KBM-7 (cell line): Measurements from ENCODE around the gene PSME2.

Experiments
- DNase-seq: peaks from one replicate; pipeline ENCODE4 v3.0.0-alpha.2; 2015
- in situ Hi-C: fragments of 300-500 bp; cut with MboI; formaldehyde crosslinking; loops from 2 replicates; pipeline ENCODE4 v1.14.3; 2020; ENCODE audit warnings: low sequenced_read_pairs, low pct_unique_long_range_greater_than_20kb, mixed read lengths

Gene PSME2

GRCh38 chr14:24146453-24146977 is at the start of gene PSME2:
PSME2 (minus strand) TSS chr14:24146610; CDS start chr14:24146581, 29 bp downstream.
- in situ Hi-C loops, result no loop called here
- peak; percentile 97 for DNase-seq

GRCh38 chr14:24195186-24196070 is 49.0 kb upstream of the PSME2 start, which contains the start of gene TM9SF1:
TM9SF1 (minus strand) TSS chr14:24195441; CDS start chr14:24195019, 422 bp downstream.
- peak; percentile 89 for DNase-seq
- in situ Hi-C loops, result no loop called here

- in situ Hi-C loops, result no loop called here
- DNase-seq, result no peak
Observed at GRCh38 chr14:24194873-24195185, 48.4 kb upstream of the PSME2 start.

GRCh38 chr14:24194186-24194872 is 47.9 kb upstream of the PSME2 start:
- DNase-seq, result no peak
- in situ Hi-C loops, result no loop called here

GRCh38 chr14:24192933-24193332 is 46.5 kb upstream of the PSME2 start:
- in situ Hi-C loops, result no loop called here
- no peak for DNase-seq

GRCh38 chr14:24190416-24190815 is 44.0 kb upstream of the PSME2 start:
- no peak for DNase-seq
- in situ Hi-C loops, result no loop called here

- in situ Hi-C loops, result no loop called here
- no peak for DNase-seq
Observed at GRCh38 chr14:24189460-24189859, 43.0 kb upstream of the PSME2 start.

GRCh38 chr14:24189059-24189375 is 42.6 kb upstream of the PSME2 start:
- DNase-seq, result no peak
- in situ Hi-C loops, result no loop called here

- peak; percentile 96 for DNase-seq
- in situ Hi-C loops, result no loop called here
Observed at GRCh38 chr14:24188251-24189058, 42.0 kb upstream of the PSME2 start, which contains the start of gene IPO4. IPO4 (minus strand) TSS chr14:24188816; CDS start chr14:24188787, 29 bp downstream.

GRCh38 chr14:24187539-24187915 is 41.1 kb upstream of the PSME2 start:
- DNase-seq, result no peak
- in situ Hi-C loops, result no loop called here

- in situ Hi-C loops, result no loop called here
- no peak for DNase-seq
Observed at GRCh38 chr14:24186831-24187538, 40.6 kb upstream of the PSME2 start.

- DNase-seq, result no peak
- in situ Hi-C loops, result no loop called here
Observed at GRCh38 chr14:24185741-24186140, 39.3 kb upstream of the PSME2 start.

- no peak for DNase-seq
- in situ Hi-C loops, result no loop called here
Observed at GRCh38 chr14:24185026-24185425, 38.6 kb upstream of the PSME2 start.

- DNase-seq, result no peak
- in situ Hi-C loops, result no loop called here
Observed at GRCh38 chr14:24184104-24184970, 37.9 kb upstream of the PSME2 start.

GRCh38 chr14:24183014-24183481 is 36.6 kb upstream of the PSME2 start:
- DNase-seq, result no peak
- in situ Hi-C loops, result no loop called here

- in situ Hi-C loops, result no loop called here
- DNase-seq, result no peak
Observed at GRCh38 chr14:24182110-24182882, 35.9 kb upstream of the PSME2 start.

GRCh38 chr14:24181371-24182077 is 35.1 kb upstream of the PSME2 start:
- no peak for DNase-seq
- in situ Hi-C loops, result no loop called here
